Measurements from ENCODE around the gene WDR62. TPM values are rescaled to one million over a fixed set of nuclear protein-coding genes. Genes with fewer than 3 reads are reported as not detected.
"Not testable (repeated sequence)": the region's sequence is repeated elsewhere in the genome, so short reads cannot be mapped to it uniquely, and the experiment has no call there.

WDR62 gene
- total and polyA plus RNA-seq, 2 donors = 0.27 to 2.3 TPM

DNA sequence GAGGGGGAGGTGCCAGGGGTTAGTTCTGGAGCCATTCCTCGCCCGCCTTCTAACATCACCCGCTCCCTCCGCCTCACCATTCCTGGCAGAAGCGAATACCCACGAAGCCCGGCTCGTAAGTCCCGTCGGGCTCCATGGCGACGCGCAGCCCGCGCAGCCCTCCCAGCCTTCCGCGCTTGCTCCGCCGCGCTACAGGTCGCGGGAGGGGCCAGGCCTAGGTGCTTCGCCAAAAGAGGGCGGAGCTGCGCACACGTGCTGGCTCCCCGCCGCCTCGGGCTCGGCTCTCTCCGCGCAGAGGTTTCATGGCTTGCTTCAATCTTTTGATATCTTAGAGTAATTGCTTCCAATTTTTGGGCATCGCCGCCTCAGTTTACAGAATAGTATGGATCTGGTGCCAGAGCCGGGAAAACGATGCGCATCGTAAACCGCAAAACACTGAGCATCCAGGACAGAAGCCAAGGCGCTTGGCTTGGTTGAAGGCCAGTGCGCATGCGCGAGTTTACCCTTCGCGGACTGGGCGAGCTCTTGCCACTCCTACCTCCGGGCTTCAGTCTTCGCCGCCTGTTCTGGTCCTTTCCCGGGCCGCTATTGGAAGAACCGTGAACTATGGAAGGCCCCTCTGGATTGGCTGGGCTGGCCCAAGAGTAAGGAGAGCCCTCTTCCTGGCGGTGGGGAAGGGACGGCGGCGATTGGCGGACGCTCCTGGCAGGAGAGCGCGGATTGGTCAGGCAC, 60.2 kb downstream of the WDR62 start, which contains the start of gene POLR2I:
Gene POLR2I, minus strand, starts transcription at position 155 of the 732 bp plus-strand sequence. Its CDS starts 19 bp downstream, at position 136.
- Histone ChIP-seq H3K36me3 (ENCODE audit: insufficient read depth) (peaks cover 4% of the 10 kb centered on the region), H3K4me3 (ENCODE audit: low read depth, low read length) (peak within 1 kb of the TSS; percentile 71), H3K4me1 (ENCODE audit: insufficient read depth) (no peaks in the 10 kb centered on the region), H3K27ac (ENCODE audit: low read depth) (peak within 1 kb of the TSS; percentile 73)
- under 1% methylated on average over 60 of the region's 60 CpGs for WGBS
- peak; percentile 99 for DNase-seq (ENCODE audit: extremely low spot score)

DNA sequence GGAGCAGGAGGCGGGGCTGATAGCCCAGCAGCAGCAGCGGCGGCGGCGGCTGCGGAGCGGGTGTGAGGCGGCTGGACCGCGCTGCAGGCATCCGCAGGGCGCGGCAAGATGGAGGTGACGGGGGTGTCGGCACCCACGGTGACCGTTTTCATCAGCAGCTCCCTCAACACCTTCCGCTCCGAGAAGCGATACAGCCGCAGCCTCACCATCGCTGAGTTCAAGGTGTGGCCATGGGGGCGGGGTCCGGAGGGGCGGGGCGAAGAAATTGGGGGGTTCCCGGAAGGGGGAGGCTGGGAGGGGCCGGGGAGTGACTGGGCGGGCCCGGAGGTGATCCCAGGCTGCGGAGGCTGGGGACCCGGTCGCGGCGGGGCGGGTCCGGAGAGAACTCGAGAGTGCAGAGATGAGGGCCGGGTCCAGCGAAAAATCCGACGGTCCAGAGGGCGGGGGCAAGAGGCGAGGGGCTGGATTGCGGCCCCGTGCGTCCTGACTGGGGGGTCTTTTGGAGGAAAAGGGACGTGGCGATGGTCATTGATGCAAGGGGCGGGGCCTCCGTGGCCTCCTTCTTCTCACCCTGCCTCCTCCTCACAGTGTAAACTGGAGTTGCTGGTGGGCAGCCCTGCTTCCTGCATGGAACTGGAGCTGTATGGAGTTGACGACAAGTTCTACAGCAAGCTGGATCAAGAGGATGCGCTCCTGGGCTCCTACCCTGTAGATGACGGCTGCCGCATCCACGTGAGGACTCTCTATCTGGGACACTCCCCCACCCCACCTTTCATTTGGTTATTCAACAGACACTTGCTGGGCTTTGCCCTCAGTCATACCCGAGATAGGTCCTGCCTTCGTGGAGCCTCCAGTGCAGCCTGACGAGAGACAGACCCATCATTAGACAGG, 61.0 kb downstream of the WDR62 start, which contains the start of gene TBCB:
Gene TBCB, plus strand, starts transcription at position 16 of the 891 bp plus-strand sequence. Its CDS starts 93 bp downstream, at position 109.
- peaks cover 3% of the 10 kb centered on the region for H3K36me3 ChIP-seq (ENCODE audit: insufficient read depth)
- H3K4me1 ChIP-seq (ENCODE audit: insufficient read depth) = no peaks in the 10 kb centered on the region
- 3% methylated on average over 59 of the region's 59 CpGs for WGBS
- no peak for DNase-seq (ENCODE audit: extremely low spot score)
- H3K4me3 ChIP-seq (ENCODE audit: low read depth, low read length) = peak within 1 kb of the TSS; percentile 71
- peak within 1 kb of the TSS; percentile 73 for H3K27ac ChIP-seq (ENCODE audit: low read depth)

DNA sequence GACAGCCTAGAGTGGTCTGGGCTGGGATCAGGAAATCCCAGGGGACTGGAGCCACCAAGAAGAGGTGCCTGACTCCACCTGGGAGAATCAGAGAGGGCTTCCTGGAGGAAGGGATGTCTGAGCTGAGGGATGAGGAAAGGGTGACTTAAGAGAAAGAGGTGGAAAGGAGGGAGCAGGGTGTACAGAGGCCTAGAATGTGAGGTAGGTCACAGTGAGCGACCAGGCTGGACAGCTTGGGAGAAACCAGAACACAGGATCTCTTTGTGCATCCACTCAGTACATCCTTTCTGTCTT, 61.6 kb downstream of the WDR62 start:
- Histone ChIP-seq H3K4me1 (ENCODE audit: insufficient read depth) (no peaks in the 10 kb centered on the region), H3K4me3 (ENCODE audit: low read depth, low read length) (no peak overlapping the region), H3K36me3 (ENCODE audit: insufficient read depth) (peaks cover 2% of the 10 kb centered on the region), H3K27ac (ENCODE audit: low read depth) (no peak overlapping the region)
- DNase-seq (ENCODE audit: extremely low spot score) = no peak
- WGBS = 85% methylated on average over 1 of the region's 1 CpG

DNA sequence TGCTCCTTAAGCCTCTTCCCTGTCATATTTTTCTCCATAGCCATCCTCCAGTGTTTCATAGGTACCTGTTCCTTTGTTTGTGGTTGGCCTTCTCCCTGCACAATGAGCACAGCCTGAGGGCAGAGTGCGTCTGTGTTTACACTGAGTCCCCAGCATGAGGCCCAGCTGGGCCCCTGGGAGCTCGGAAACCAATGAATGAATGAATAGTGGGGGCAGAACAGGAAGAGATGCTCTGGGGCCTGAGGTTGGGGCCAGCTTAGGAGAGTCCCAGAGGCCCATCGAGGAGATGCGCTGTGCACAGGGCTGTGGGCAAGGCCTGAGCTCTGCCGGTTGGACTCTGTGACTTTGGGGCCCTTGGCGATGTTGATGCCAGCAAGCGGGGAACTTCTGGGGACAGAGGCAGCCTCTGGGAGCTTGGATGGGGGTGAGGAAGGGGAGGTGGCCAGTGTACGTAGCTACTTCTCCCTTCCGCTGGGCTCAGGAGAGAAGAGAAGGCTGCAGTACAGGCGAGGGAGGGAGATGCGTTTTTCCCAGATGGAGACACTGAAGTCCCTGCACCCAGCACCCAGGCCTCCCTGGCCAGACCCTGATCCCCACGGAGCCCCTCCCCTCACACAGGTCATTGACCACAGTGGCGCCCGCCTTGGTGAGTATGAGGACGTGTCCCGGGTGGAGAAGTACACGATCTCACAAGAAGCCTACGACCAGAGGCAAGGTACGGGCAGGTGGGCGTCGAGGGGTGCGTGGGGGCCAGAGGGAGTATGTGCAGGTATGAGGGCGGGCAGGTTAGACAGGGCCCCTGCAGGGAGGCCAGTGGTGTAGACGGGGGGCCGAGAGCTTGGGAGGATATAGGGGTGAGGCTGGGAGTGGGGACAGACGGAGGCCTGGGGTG, 65.6 kb downstream of the WDR62 start:
- Histone ChIP-seq H3K27ac (ENCODE audit: low read depth) (no peak overlapping the region), H3K4me3 (ENCODE audit: low read depth, low read length) (no peak overlapping the region), H3K4me1 (ENCODE audit: insufficient read depth) (no peaks in the 10 kb centered on the region), H3K36me3 (ENCODE audit: insufficient read depth) (peaks cover 5% of the 10 kb centered on the region)
- no peak for DNase-seq (ENCODE audit: extremely low spot score)
- 88% methylated on average over 26 of the region's 26 CpGs for WGBS

DNA sequence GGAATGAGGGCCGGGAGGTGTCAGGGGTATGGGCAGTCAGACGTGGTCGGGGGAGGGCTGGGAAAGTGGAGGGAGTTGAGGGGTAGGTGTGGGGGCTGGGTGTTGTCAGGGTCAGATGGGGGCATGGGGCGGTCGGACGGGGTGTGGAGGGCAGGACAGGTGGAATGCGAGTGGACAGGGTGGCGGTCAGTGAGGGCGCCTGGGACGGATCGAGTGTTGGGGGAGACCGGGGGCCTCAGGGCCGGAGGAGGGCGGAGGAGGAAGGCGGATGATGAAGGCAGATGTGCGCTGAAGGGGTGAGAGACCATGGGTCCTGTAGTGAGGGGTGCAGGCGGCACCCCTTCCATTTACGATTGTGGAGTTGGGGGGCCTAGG, 66.3 kb downstream of the WDR62 start:
- H3K4me3 ChIP-seq (ENCODE audit: low read depth, low read length) = no peak overlapping the region
- H3K4me1 ChIP-seq (ENCODE audit: insufficient read depth) = no peaks in the 10 kb centered on the region
- peaks cover 5% of the 10 kb centered on the region for H3K36me3 ChIP-seq (ENCODE audit: insufficient read depth)
- H3K27ac ChIP-seq (ENCODE audit: low read depth) = no peak overlapping the region
- WGBS = 91% methylated on average over 18 of the region's 18 CpGs
- no peak for DNase-seq (ENCODE audit: extremely low spot score)

DNA sequence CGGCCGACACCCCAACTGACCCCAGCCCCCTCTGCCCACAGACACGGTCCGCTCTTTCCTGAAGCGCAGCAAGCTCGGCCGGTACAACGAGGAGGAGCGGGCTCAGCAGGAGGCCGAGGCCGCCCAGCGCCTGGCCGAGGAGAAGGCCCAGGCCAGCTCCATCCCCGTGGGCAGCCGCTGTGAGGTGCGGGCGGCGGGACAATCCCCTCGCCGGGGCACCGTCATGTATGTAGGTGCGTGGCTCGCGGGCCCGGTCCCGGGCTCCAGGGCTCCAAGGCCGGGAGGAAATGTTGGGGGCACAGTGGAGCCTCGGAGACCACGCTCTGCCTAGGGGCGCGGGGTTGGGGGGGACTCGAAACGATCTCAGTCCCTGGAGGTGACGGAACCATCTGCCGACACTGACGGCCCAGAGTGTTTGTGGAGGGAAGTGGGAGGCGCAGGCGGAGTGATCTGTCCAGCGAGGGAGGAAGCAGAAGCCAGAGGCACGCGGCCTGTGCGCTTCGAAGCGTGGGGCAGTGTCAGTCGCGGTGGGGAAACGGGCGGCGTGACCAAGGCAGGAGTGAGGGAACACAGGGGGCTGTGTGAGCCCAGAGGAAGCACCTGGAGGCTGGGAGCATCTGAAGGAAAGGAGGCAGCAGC, 66.9 kb downstream of the WDR62 start:
- H3K36me3 ChIP-seq (ENCODE audit: insufficient read depth) = peaks cover 5% of the 10 kb centered on the region
- no peaks in the 10 kb centered on the region for H3K4me1 ChIP-seq (ENCODE audit: insufficient read depth)
- DNase-seq (ENCODE audit: extremely low spot score) = no peak
- no peak overlapping the region for H3K27ac ChIP-seq (ENCODE audit: low read depth)
- 88% methylated on average over 49 of the region's 49 CpGs for WGBS
- H3K4me3 ChIP-seq (ENCODE audit: low read depth, low read length) = no peak overlapping the region

DNA sequence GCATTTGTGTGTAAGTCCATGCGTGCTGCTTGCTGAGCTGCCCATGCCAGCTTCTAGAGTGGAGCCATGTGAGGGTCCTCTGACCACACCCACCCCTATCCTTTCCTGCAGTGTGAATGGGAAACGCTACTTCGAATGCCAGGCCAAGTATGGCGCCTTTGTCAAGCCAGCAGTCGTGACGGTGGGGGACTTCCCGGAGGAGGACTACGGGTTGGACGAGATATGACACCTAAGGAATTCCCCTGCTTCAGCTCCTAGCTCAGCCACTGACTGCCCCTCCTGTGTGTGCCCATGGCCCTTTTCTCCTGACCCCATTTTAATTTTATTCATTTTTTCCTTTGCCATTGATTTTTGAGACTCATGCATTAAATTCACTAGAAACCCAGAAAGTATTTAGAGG, 70.9 kb downstream of the WDR62 start:
- Histone ChIP-seq H3K4me3 (ENCODE audit: low read depth, low read length) (no peak overlapping the region), H3K36me3 (ENCODE audit: insufficient read depth) (peaks cover 3% of the 10 kb centered on the region), H3K27ac (ENCODE audit: low read depth) (no peak overlapping the region), H3K4me1 (ENCODE audit: insufficient read depth) (no peaks in the 10 kb centered on the region)
- 81% methylated on average over 9 of the region's 9 CpGs for WGBS
- no peak for DNase-seq (ENCODE audit: extremely low spot score)

DNA sequence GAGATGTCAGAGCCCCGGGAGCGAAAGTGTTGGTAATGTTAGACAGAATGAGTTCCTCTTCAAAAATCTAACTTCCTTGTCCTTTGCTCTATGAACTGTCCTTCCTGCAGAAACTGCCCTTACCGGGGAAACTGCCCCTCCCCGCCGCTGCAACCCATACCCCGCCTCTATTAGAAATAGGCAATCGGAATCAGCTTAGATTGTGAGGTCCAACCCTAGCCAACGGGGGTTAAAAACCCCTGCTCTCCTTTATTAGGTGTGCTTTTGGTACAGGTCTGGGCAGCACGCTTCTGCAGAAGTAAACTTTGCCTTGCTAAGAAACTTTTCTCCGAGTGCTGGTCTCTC, 73.7 kb downstream of the WDR62 start:
- 11% methylated on average over 10 of the region's 10 CpGs for WGBS
- H3K4me1 ChIP-seq (ENCODE audit: insufficient read depth) = peaks cover 3% of the 10 kb centered on the region
- H3K27ac ChIP-seq (ENCODE audit: low read depth) = peak overlapping the region; percentile 63
- H3K36me3 ChIP-seq (ENCODE audit: insufficient read depth) = peaks cover 3% of the 10 kb centered on the region
- H3K4me3 ChIP-seq (ENCODE audit: low read depth, low read length) = peak overlapping the region; percentile 22
- no peak for DNase-seq (ENCODE audit: extremely low spot score)

DNA sequence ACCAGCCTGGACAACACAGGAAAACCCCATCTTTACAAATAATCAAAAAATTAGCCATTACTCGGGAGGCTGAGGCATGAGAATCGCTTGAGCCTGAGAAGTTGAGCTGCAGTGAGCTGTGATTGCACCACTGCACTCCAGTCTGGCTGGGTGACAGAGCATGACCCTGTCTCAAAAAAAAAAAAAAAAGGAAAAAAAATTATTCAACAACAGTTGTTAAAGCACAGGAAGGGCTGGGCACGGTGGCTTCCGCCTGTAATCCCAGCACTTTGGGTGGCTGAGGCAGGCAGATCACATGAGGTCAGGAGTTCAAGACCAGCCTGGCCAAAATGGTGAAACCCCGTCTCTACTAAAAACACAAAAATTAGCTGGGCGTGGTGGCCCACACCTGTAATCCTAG, 76.5 kb downstream of the WDR62 start:
- H3K4me3 ChIP-seq (ENCODE audit: low read depth, low read length); H3K4me1 ChIP-seq (ENCODE audit: insufficient read depth); H3K36me3 ChIP-seq (ENCODE audit: insufficient read depth); H3K27ac ChIP-seq (ENCODE audit: low read depth); DNase-seq (ENCODE audit: extremely low spot score): not testable (repeated sequence)
- 73% methylated on average over 6 of the region's 6 CpGs for WGBS

DNA sequence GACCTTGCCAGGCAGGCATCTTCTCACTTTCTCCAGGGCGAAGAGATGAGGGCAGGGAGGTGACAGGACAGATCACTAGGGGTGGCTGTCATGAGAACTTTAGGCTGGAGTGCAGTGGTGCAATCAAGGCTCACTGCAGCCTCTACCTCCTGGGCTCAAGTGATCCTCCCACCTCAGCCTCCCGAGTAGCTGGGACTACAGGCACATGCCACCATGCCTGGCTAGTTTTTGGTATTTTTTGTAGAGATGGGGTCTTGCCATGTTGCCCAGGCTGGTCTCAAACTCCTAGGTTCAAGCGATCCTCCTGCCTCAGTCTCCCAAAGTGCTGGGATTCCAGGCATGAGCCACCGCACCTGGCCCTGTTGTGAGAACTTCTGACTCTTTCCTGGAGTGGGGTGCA, 80.2 kb downstream of the WDR62 start:
- not testable (repeated sequence) for H3K36me3 ChIP-seq (ENCODE audit: insufficient read depth); H3K4me3 ChIP-seq (ENCODE audit: low read depth, low read length); H3K4me1 ChIP-seq (ENCODE audit: insufficient read depth); H3K27ac ChIP-seq (ENCODE audit: low read depth); DNase-seq (ENCODE audit: extremely low spot score)
- WGBS = 88% methylated on average over 4 of the region's 4 CpGs

DNA sequence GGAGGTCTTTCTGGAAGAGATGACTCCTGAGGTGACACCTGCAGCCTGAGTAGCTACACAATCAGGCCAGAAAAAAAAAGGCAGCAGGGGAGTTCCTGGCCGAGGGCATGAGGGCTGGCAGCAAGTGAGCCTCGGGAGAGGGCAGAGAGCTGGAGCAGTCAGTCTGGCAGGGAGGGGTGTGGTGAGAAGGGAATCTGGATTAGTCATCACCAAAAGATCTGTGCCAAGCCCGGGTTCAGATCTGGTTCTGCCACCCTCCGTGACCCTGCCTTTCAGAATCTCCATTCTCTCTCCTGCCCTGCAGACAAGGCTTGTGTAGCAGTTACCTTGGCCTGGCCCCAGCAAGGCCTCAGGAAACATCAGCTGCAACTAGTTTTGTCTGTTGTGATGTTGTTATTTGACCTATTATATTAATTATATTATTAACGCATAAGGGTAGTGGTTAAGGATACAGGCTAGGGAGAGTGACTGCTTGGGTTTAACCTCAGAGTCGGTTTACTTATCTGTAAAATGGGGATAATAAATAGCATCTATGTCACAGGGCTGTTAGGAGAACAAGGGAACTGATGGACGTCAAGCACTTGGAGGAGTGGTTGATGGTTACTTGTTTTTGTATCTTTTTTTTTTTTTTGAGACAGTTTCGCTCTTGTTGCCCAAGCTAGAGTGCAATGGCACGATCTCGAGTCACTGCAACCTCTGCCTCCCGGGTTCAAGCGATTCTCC, 82.4 kb downstream of the WDR62 start:
- no peaks in the 10 kb centered on the region for H3K4me1 ChIP-seq (ENCODE audit: insufficient read depth)
- DNase-seq (ENCODE audit: extremely low spot score) = no peak
- peak overlapping the region; percentile 71 for H3K27ac ChIP-seq (ENCODE audit: low read depth)
- H3K36me3 ChIP-seq (ENCODE audit: insufficient read depth) = no peaks in the 10 kb centered on the region
- 62% methylated on average over 12 of the region's 12 CpGs for WGBS
- H3K4me3 ChIP-seq (ENCODE audit: low read depth, low read length) = no peak overlapping the region

DNA sequence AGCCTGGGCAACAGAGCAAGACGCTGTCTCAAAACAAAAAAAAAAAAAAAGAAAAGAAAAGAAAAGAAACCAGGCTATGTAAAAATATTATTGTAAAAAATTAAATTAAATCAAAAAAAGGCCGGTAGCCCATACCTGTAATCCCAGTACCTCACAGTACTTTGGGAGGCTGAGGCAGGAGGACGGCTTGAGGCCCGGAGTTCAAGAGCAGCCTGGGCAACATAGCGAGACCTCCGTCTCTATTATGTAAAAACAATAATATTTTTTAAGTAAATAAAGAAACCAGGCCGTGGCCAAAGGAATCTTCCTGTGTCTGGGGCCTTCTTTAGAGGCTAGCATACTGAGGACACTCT, 84.4 kb downstream of the WDR62 start:
- Histone ChIP-seq H3K36me3 (ENCODE audit: insufficient read depth) (no peaks in the 10 kb centered on the region), H3K4me1 (ENCODE audit: insufficient read depth) (no peaks in the 10 kb centered on the region), H3K27ac (ENCODE audit: low read depth) (peak overlapping the region; percentile 99), H3K4me3 (ENCODE audit: low read depth, low read length) (peak overlapping the region; percentile 76)
- DNase-seq (ENCODE audit: extremely low spot score) = no peak
- 54% methylated on average over 7 of the region's 7 CpGs for WGBS
